Activated CD4-positive, alpha-beta T cell treated with anti-CD3 and anti-CD28 coated beads, Interleukin-2, amount 50 U/mL, for 1 hour (primary cell): ENCODE measurements around the gene NCBP2L.
A peak's percentile ranks its signal among the peaks of the same experiment; 100 is the strongest.

ENCODE experiments used
- DNase-seq: peaks from one replicate; pipeline ENCODE4 v3.0.0-alpha.2; 2020

Gene NCBP2L

GRCh38 chrX:107818900-107819521 is 41.5 kb downstream of the NCBP2L start:
- DNase-seq = no peak

GRCh38 chrX:107823042-107823441 is 45.5 kb downstream of the NCBP2L start:
- DNase-seq = no peak

GRCh38 chrX:107823456-107823855 is 45.9 kb downstream of the NCBP2L start:
- DNase-seq = no peak

GRCh38 chrX:107825698-107826237 is 48.2 kb downstream of the NCBP2L start, which contains the start of gene MID2:
TSS of gene MID2 (plus strand) at chrX:107825866. CDS start at chrX:107826427, 561 bp downstream.
- peak; percentile 47 for DNase-seq

GRCh38 chrX:107826238-107827029 is 48.9 kb downstream of the NCBP2L start:
- DNase-seq = peak; percentile 38

- no peak for DNase-seq
These were observed 49.7 kb downstream of the NCBP2L start for GRCh38 chrX:107827030-107827831.

- no peak for DNase-seq
These were observed 50.3 kb downstream of the NCBP2L start for GRCh38 chrX:107827852-107828251.

DNA sequence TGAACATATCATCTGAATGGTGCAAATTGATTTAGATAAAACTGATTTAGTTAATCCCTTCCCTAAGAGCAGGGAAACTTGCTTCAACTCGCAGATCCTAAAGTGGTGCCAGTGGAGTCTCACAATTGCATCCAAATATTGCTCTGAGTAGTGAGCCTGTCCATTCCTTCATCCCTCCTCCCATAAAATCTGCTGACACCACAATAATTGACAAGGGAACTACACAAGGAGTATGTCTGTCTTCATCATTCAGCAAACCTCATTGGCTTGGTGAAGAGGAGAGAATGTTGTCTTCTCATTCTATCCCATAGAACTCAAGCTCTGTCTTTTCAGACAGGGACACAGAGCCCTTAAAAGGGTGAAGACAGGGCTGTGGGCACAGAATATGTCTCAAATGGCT is 52.3 kb downstream of the NCBP2L start:
- DNase-seq = no peak

GRCh38 chrX:107831071-107831730 is 53.7 kb downstream of the NCBP2L start:
- DNase-seq = no peak

DNA sequence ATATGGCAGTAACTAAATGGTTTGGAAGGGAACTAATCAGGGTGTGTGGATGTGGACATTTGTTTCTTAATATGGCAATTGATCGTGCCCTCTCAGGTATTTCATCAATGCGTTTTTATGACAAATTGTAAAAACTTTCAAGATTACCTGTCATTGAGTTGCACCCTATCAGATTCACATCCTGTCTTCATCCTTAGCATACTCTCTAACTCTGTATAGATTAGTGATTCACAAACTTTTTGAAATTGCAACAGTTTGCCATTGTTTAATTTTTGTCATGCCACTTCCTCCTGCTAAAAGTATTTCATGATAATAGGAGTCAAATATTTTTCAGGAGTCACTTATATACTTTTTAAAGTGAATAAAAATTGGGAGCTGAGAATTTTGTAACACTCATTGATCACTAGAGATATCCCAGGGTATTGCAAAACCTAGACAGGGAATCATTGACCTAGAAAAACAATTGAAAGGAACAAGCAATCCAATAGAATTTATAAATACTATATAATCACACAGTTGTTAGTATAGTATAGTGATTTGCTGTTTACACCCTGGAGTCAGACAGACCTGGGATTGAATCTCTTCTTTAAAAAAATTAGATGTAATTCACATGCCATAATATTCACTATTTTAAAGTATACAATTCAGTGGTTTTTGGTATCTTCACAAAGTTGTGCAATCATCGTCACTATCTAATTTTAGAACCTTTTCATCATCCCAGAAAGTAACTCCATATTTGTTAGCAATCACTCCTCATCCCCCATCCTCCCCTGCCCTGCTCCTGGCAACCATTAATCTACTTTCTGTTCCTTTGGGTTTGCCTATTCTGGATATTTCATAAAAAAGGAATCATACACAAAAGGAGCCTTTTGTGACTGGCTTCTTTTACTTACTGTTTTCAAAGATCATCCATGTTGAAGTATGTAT is 57.0 kb downstream of the NCBP2L start:
- DNase-seq = no peak

GRCh38 chrX:107836958-107837357 is 59.4 kb downstream of the NCBP2L start:
- DNase-seq = no peak

DNA sequence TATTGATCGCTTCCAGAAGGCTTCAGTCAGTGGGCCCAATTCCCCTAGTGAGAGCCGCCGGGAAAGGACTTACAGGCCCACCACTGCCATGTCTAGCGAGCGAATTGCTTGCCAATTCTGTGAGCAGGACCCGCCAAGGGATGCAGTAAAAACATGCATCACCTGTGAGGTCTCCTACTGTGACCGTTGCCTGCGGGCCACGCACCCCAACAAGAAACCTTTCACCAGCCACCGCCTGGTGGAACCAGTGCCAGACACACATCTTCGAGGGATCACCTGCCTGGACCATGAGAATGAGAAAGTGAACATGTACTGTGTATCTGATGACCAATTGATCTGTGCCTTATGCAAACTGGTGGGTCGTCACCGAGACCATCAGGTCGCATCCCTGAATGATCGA is 63.4 kb downstream of the NCBP2L start:
- DNase-seq = no peak

GRCh38 chrX:107842715-107843400 is 65.3 kb downstream of the NCBP2L start:
- no peak for DNase-seq
